ENCODE measurements around the gene RCBTB2.

DNA sequence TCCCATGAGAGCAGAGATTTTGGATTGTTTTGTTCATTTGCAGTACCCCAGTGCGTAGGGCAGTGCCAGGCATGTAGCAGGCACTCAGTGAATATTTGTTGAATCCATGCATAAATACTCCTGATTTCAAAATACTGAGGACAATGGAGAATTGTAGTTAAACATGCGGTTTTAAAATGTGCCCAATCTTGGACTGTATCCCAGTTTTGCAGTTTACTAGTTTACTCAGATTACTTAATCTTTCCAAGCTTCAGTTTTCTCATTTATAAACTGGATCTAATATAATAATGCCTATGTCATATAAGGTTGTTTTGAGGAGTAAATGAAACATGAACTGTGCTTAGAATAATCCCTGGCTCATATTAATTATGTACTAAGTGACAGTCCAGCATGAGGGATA, 39.0 kb downstream of the RCBTB2 start:
- TF ChIP-seq TAF1 (IDR thresholded peaks at IDR 0.05; ENCODE audit: low read depth): no peak
- TF ChIP-seq RAD21 (IDR thresholded peaks at IDR 0.05; ENCODE audit: low read depth): no peak
- TF ChIP-seq, protein P1, sequence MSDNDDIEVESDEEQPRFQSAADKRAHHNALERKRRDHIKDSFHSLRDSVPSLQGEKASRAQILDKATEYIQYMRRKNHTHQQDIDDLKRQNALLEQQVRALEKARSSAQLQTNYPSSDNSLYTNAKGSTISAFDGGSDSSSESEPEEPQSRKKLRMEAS (IDR thresholded peaks at IDR 0.05): no peak

All from Ishikawa (cell line).